ENCODE data around the gene UBE2D3.
A peak's percentile ranks its signal among the peaks of the same experiment; 100 is the strongest.
"Not testable (repeated sequence)": the region's sequence is repeated elsewhere in the genome, so short reads cannot be mapped to it uniquely, and the experiment has no call there.

UBE2D3 gene

DNA sequence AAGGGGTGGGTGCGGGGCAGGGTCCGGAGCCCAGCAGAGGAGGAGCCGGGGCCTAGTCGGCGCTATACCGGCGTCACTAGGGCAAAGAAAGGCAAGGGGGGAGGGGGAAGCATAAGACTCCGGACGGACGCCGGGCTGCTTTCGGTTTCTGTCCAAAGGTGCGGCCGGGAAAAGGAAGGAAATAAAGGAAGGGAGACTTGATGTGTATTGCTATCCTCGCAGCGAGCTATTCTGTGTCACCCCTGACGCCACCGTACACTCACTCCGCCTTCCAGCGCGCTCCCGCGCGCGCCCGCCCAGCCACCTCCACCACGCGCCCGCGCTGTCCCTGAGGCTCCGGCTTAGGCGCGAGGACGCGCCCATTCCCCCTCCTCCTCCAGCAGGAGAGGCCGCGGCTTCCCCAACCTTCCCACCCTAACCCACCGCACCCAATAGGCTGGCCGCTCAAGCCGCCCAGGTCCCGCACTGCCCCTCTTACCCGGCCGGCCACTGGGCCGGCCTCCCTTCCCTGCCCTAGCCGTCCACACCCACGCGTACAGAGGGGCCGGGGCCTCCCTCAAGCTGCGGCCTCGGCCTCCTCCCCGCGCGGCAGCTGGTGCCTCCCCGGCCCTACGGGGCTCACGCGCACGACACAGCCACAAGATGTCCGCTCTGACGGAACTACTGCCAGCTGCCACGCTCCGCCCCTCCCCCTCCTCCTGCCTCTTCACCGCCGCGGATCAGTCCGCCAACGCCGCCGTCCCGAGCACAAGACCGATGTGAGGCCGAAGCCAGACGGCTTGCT lies at the start of gene UBE2D3:
Gene UBE2D3 (minus strand): TSS at position 662 of the 784 bp plus-strand sequence. CDS start 1,043 bp downstream, outside the sequence.
- peak; percentile 91 for DNase-seq

DNA sequence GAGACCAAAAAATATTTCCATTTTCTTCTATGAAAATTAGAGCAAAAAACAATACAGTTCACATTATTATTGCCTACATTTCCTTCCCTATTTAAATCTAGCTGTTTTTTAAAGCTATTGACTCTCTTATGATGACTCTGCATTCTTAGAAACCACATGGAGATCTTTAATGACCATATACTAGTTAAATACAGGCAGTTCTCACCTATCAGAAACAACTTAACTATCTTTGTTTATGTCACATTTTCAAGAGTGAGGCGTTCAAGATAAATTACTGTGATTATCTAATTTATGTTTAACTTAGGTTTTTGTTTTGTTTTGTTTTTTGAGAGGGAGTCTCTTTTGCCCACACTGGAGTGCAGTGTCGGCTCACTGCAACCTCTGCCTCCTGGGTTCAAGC lies 44.4 kb upstream of the UBE2D3 start:
- no peak for DNase-seq

DNA sequence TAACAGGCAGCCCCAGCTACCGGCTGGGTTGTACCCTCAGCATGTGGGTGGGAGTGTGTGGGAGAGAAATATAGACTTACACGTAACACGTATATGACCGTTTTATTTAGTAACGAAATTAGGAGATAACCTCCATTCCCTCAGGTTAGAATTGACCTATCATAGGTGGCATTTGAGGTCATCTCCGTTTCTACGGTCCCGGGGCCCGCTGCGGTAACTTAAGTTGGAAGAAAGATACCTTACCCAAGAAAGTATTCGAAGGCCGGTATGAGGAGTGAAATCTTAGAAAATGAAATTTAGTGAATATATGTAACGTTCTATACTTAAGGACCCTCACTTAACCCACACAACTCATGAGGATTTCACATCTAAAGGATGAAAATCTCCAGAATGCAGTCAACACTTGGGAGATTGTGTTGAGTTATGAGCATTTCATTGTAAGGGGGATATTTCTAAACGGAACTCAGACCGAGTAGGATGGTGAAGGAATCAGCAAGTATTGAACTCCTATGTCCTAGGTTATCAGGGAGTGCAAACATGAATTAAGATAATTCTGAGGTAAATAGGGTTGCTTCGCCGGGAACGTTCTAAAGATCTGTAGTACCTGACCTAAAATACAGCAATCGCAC lies 42.3 kb upstream of the UBE2D3 start:
- DNase-seq: no peak

DNA sequence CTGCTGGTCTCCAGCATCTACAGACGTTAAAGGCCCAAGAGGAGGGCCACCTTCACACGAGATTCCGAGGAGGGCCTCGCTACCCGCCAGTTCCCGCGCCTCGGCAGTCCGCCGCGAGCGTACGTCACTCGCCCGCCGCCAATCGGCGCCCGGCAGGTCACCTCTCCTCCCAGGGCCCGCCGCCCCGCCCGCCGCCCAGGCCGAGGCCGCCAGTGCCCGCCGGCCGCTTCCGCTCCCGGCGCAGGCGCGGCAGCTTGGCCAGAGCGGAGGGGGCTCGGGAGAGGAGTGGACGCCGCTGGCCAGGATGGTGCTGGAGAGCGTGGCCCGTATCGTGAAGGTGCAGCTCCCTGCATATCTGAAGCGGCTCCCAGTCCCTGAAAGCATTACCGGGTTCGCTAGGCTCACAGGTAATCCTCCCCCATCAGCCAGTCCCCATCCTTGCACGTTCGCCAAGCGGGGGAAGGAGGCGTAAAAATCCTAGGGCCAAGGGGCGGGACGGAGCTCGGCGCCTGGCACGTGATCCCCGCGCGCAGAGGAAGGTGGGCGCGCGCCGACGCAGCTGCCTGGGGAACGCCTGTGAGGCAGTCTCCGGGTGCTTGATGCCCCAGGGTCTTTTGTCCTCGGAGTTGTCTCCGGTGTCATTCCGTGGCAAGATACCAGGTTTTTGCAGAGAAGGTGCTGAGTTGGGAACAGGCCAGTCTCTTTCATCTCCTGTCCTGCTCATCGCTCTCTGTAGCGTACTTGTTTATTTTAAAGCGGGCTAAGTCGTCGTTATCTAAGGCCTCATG lies 41.6 kb upstream of the UBE2D3 start, which contains the start of gene CISD2:
Gene CISD2 (plus strand): TSS at position 212 of the 788 bp plus-strand sequence. CDS start 93 bp downstream, at position 305.
- peak; percentile 93 for DNase-seq

DNA sequence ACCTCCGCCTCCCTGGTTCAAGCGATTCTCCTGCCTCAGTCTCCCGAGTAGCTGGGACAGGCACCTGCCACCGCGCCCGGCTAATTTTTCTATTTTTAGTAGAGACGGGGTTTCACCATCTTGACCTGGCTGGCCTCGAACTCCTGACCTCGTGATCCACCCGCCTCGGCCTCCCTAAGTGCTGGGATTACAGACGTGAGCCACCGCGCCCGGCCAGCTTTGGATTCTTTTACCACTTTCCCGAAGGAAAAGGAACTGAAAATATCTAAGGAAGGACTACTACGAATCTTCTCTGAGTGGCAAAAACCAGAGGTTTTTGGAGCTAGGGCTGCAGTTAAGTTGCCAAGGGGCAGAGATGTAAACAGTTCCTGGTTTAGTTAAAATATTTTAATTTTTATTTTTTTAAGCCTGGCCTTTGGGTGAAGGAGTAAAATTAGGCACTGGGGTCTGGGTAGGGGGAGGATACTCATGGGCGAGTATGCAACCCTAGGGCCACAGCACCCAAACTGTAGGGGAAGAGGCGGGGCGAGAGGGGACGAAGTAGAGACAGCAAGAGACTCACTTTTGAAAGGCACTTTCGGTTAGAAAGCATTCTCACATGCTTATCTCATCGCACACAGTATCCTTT lies 40.9 kb upstream of the UBE2D3 start:
- no peak for DNase-seq

DNA sequence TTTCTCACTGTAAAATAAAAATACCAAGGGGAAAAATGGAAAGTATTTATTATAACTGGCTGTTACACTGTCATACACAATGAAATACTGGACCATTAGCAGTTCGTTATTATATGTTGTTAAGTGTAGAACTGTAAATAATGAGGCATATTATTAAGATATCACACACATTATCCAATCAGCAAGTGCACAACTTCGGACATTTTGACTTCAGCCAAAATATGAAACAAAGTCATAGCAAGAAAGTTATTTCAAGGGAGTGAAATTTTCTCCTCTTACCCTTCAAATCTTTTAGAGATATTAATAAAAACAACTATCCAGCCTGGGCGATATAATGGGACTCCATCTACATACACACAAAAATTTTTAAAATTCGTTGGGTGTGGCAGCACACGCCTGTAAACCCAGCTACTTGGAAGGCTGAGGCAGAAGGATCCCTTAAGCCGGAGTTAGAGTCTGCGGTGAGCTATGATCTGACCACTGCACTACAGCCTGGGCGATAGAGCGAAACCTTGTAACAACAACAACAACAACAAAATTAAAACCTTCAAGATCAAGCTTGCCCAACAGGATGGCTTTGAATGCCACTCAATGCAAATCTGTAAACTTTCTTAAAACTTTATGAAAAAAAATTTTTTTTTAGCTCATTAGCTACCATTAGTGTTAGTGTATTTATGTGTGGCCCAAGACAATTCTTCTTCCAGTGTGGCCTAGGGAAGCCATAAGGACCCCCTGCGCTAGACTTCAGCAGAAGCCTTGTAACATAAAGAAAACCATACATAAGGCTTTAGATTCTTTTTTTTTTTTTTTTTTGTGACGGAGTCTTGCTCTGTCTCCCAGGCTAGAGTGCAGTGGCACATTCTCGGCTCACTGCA lies 40.2 kb upstream of the UBE2D3 start:
- DNase-seq: no peak

DNA sequence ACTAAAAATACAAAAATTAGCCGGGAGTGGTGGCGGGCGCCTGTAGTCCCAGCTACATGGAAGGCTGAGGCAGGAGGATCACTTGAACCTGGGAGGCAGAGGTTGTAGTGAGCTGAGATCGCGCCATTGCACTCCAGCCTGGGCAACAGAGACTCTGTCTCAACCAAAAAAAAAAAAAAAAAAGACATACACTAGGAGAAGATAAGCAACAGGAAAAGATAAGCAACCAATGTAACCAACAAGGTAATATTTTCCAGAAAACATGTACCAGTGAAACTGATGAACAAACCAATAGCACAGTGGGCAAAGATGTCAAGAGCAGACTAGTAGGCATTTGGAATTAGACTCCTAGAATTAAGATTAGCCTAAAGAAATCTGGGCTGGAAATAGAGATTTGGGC lies 38.0 kb upstream of the UBE2D3 start:
- not testable (repeated sequence) for DNase-seq

DNA sequence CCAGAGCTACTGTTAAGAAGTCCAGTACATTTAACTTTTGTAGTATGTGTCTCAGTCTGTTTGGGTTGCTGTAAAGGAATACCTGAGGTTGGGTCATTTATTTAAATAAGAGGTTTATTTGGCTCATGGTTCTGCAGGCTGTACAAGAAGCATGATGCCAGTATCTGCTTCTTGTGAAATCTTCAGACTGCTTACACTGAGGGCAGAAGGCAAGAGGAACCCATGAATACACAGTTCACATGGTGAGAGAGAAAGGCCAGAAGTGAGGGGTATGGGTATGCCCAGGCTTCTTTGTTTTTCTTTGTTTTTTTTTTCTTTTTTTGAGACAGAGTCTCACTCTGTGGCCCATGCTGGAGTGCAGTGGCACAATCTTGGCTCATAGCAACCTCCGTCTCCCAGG lies 35.4 kb upstream of the UBE2D3 start:
- no peak for DNase-seq

DNA sequence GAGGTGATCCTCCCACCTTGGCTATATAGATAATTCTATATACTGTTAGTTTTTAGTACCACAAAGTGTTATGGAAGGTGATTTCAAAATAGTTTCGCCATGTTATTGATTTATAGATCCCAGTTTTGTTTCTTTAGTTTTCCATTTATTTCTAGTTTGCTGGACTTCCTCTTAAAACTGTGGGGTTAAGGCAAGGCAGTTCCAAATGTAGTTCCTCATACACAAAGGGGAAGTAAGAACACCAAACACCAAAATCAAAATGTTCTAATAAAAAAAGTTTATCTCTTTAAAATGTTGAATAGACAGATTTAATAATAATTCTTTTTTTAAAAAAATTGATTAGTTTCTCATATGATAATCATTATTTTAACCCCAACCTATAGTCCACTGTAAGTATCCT lies 34.7 kb upstream of the UBE2D3 start:
- DNase-seq: no peak

DNA sequence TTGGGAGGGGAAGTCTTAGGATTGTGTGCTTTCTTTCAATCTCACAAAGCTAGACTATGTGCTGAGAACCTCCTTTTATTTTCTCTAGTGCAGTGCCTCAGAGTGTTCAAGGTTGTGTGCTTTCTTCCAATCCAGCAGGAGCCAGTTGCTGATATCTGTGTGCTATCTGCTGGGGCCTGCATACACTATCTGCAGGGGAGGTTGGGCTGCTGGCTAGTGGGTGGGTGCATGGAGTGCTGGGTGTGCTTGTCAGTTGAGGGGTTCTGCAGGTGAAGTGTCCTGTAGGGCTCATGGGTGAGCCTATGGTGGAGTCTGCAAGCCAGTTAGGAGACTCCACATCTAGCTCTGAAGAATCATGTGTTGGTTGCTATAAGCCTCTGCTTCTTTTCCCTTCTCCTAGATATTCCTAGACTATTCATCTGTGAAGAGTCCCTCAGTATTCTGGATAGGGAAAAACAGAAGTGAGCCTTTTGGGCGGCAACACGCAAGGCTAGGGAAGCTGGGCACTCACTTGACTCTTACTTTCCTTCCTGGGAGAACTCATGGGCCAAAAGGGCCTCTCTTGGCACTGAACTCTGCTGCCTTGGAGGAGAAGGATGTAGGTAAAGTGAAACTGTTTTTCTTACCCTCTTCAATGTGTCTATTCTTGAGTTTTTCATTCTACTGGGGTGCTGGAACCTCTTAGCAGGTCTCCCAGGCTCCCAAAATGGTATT lies 33.4 kb upstream of the UBE2D3 start:
- DNase-seq: no peak

DNA sequence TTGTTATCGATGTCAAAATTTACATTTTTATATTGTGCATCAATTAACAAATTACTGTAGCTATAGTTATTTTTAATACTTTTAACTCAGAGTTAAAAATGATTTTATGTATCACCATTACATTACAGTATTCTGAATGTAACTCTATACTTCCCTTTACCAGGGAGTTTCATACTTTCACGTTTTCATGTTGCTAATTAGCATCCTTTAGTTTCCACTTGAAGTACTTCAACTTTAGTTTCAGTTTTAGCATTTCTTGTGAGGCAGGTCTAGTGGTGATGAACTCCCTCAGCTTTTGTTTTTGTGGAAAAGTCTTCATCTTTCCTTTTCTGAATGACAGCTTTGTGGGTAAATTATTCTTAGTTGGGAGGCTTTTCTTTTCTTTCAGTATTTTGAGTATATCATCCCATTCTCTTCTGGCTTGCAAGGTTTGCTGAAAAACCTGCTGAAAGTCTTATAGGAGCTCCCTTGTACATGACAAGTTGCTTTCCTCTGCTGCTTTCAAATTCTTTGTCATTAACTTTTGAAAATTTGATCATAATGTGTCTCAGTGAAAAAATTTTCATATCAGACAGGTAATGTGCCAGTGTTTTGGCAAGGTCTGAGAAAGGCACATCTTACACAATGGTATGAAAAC lies 31.6 kb upstream of the UBE2D3 start:
- no peak for DNase-seq

DNA sequence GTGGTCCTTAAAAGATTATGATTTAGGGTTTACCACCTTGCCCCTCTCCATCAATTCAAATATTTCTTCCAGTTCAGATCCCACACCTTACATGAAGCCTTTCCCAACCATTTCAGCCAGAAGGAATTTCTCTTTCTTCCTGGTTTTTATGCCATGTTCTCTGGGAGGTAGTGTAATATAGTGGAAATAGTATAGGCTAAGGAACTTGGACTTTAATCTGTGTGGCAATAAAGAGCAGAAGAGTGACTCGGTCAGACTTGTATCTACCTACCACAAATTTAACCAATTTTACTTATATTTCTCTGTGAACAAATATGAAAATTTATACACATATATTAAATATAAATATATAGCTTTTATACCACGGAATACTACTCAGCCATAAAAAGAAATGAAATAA lies 23.0 kb upstream of the UBE2D3 start:
- no peak for DNase-seq

DNA sequence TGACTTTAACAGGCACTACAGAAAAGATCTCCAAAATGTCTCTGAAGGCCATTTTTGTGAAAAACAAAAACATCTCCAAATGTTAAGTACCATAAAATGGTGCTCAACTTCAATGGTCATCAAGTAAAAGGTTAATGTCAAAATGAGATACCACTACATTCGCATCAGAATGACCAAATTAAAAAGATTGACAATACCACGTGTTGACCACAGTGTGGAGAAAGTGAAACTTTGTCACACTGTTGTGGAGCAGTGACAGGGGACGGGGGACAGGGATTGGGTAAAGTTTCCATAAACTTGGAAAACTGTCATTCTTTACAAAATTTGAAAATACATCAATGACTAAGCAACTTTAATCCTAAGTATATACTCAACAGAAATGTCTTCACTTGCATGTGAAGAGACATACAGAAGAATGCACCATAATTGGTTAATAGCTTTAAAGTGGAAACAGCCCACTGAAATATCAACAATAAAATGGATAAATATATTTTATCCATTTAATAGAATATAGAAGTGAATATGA lies 22.3 kb upstream of the UBE2D3 start:
- DNase-seq: no peak

DNA sequence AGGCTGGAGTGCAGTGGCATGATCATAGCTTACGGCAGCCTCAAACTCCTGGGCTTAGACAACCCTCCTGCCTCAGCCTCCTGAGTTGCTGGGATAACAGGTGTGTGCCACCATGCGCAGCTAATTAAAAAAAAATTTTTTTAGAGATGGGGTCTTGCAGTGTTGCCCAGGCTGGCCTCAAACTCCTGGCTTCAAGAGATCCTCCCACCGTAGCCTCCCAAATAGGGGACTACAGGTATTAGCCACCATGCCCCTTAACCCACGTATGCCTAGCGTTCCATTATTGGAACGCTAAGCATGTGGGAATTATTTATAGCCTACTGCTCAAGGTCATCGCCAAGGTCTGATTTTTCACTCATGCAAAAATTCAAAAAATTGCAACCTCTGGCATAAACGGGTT lies 20.3 kb upstream of the UBE2D3 start:
- DNase-seq: no peak

DNA sequence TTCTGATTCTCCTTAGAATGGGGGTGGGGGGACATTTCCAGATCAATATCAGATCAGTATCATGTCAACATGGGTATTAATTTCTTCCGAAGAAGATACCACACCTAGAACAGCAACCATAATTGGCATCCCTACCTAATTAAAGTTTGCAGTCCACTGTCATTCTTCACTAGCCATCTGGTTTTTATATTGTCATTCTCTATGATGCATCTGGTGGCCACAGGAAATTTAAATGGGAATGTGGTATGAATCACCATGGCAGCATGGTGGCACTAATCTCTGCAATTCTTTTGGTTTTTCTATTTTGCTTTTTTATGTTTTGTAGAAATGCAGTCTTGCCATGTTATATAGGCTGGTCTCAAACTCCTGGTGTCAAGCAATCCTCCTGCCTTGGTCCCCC lies 16.6 kb upstream of the UBE2D3 start:
- no peak for DNase-seq

DNA sequence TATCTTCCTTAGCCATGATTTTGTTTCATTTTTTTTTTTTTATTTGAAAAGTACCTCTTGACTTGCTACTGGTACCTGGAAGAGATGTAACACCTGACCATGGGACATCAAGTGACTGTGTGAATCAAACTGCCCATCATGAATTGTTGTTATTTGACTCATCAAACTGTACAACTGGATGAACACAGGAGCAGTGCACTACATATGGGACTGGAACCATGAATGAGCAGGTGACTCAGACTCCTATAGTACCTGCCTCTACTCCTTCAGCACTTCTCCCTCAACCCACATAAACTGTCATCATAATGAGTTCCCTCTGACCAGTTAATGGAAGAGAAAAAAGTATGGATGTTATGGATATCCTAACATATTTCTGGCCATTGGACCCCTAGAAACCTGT lies 15.9 kb upstream of the UBE2D3 start:
- DNase-seq: no peak

DNA sequence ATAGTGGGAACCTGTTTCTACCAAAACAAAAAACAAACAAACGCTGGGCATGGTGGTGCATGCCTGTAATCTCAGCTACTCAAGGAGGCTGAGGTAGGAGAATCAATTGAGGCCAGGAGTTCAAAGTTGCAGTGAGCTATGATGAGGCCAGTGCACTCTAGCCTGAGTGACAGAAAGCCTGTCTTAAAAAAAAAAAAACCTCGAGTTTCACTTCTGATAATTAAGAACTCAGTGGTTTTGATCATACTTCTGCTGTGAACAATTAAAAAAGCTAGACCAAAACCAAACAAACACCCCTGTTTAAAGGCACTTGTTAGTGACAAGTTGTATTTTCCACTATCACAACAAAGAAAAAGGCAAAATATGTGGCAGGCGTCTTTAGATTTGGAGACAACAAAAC lies 15.0 kb upstream of the UBE2D3 start:
- no peak for DNase-seq

DNA sequence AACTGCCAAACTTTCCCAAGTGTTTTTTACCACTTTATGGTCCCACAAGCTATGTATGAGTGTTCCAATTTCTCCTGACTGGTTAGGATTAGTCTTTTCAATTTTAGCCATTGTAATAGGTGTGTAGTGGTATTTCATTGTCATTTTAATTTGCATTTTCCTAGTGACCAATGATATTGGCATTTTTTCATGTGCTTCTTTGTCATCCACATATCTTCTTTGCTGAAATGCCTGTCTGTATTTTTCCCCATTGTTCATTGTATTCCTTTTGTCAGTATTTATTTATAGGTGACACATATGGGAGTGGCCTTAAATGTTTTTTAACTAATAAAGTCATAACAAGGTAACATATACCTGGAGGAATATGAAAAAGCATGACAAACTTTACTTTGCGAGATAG lies 9.2 kb upstream of the UBE2D3 start:
- DNase-seq: no peak

DNA sequence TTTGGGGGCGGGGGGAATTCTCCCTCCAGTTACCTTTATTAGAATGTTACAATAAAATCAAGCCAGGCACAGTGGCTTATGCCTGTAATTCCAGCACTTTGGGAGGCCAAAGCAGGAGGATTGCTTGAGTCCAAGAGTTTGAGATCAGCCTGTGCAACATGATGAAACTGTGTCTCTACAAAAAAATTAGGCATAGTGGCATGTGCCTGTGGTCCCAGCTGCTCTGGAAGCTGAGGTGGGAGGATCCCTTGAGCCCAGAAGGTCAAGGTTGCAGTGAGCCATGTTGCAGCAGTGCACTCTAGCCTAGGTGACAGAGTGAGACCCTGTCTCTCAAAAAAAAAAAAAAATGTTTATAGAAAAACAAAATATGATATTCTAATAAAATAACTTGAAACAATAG lies 5.3 kb upstream of the UBE2D3 start:
- DNase-seq: no peak

DNA sequence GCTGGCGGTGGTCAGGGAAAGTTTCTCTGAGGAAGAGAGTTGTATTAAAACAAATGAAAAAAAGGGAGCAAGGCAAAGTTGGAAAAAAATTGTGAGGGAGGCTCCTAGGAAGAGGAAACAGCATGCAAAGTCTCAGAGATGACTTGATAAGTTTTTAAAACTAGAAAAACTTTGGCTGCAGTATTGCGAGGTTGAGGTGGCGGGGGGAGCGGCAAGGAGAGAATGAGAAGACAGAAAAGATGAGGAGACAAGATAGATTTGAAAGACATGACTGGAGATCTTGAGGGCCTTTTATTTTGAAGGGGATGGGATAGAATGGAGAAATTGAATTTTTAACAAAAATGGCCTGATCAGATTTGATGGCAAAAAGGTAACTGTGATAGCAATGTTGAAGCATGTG lies 4.8 kb upstream of the UBE2D3 start:
- DNase-seq: no peak

DNA sequence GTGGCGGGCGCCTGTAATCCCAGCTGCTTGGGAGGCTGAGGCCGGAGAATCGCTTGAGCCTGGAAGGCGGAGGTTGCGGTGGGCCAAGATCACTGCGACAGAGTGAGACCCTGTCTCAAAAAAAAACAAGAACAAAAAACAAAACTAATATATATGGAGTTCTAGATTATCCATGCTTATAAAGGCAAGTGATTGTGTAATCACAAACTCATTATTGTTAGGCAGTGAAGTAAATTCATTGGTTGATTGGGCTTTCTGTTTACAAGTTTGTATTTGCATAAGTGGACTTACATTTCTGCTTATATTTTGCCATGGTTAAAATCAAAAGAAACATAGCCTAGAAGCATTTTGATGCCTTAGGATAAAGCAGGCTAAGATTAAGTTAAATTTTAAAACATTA lies 2.5 kb upstream of the UBE2D3 start:
- no peak for DNase-seq

Measured in NCI-H226 (cell line).